SKM-1 (cell line): Measurements from ENCODE around the gene GPRC5D.
A peak's percentile ranks its signal among the peaks of the same experiment; 100 is the strongest.

ENCODE experiments used
- DNase-seq: peaks from one replicate; lab custom pipeline; 2025; ENCODE audit not compliant: unreplicated experiment; lab: John Stamatoyannopoulos, UW

GPRC5D gene

GRCh38 chr12:12952036-12952435 lies at the start of gene GPRC5D:
TSS of gene GPRC5D (minus strand) at chr12:12952170. CDS start at chr12:12950384, 1,786 bp downstream.
- no peak for DNase-seq

DNA sequence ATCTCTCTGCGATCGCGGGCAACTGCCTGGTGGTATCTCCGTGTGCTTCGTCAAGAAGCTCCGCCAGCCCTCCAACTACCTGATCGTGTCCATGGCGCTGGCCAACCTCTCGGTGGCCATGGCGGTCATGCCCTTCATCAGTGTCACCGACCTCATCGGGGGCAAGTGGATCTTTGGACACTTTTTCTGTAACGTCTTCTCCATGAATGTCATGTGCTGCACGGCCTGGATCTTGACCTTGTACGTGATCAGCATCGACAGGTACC lies 49.7 kb upstream of the GPRC5D start:
- DNase-seq: no peak

GRCh38 chr12:13000925-13001774 lies 49.2 kb upstream of the GPRC5D start:
- DNase-seq: no peak

DNA sequence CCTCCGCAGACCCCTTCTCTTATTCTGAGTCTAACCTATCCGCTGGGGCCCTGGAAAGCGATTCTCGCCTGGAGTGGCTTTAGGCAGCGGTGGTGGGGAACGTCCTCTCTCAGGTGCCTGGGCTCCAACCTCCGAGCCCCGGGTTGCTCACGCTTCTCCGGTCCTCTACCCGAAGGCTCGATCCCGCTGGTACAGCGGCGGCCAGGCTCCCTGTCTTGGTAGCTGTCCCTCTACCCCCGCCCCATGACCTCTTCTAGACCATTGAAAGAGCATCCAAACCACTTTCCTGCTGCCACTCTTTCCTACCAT lies 48.6 kb upstream of the GPRC5D start:
- DNase-seq: no peak

- peak; percentile 42 for DNase-seq
Measured at GRCh38 chr12:12999959-13000615, 48.1 kb upstream of the GPRC5D start, which contains the start of gene HEBP1. TSS of gene HEBP1 (minus strand) at chr12:13000265. CDS start at chr12:13000114, 151 bp downstream.

- no peak for DNase-seq
Measured at GRCh38 chr12:12999271-12999958, 47.4 kb upstream of the GPRC5D start.

DNA sequence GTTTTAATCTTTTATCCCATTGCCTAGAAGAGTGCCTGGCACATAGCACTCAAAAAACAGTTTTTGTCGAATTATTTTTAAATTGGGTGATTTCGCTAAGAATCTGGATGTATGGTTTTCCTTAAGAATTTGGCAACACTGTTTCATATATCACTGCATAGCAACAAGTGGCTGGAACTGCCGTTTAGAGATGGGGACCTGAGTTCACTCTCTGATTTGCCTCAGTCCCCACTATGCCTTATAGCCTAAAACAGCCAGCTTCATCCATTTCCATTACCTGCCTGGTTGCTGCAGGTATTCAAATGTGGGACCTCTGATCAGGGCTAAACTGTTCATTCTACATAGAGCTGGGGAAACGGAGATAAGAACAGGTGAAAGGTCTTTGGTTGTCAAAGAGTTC lies 46.3 kb upstream of the GPRC5D start:
- no peak for DNase-seq

DNA sequence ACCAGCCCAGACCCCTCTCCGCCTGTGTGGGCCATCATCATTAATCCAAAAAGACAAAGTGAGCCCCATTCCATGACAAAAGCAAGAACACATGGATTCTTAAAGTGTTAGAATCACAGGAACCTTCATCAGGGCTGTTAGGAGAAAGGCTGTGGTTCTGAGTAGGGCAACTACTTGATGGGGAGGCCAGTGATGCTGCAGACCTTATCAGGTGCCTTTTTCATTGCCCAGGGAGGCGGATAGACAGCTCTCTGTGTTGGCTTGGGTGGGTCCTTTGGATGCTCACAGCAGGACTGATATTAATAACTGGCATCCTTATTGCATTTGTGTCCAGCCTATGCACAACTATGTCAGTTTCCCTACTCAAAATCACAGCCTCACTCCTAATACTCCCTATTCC lies 45.8 kb upstream of the GPRC5D start:
- DNase-seq: no peak

- no peak for DNase-seq
Measured at GRCh38 chr12:12997156-12997555, 45.2 kb upstream of the GPRC5D start.

- DNase-seq: no peak
Measured at GRCh38 chr12:12996209-12996608, 44.2 kb upstream of the GPRC5D start.

- DNase-seq: no peak
Measured at GRCh38 chr12:12995088-12995487, 43.1 kb upstream of the GPRC5D start.

- DNase-seq: no peak
Measured at GRCh38 chr12:12993367-12993766, 41.4 kb upstream of the GPRC5D start.

GRCh38 chr12:12992418-12993130 lies 40.6 kb upstream of the GPRC5D start:
- no peak for DNase-seq

GRCh38 chr12:12990700-12991468 lies 38.9 kb upstream of the GPRC5D start:
- no peak for DNase-seq

DNA sequence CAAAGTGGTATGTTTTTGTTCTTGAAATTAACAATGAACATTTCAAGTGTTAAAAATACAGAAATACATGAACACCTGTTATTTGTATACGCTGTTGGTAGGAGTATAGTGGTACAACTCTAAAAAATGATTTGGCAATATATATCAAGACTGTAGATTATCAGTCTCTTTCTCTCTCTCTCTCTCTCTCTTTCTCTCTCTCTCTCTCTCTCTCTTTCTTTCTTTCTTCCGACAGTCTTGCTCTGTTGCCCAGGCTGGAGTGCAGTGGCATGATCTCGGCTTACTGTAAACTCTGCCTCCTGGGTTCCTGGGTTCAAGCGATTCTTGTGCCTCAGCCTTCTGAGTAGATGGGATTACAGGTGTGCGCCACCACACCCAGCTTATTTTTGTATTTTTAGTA lies 35.5 kb upstream of the GPRC5D start:
- DNase-seq: no peak

DNA sequence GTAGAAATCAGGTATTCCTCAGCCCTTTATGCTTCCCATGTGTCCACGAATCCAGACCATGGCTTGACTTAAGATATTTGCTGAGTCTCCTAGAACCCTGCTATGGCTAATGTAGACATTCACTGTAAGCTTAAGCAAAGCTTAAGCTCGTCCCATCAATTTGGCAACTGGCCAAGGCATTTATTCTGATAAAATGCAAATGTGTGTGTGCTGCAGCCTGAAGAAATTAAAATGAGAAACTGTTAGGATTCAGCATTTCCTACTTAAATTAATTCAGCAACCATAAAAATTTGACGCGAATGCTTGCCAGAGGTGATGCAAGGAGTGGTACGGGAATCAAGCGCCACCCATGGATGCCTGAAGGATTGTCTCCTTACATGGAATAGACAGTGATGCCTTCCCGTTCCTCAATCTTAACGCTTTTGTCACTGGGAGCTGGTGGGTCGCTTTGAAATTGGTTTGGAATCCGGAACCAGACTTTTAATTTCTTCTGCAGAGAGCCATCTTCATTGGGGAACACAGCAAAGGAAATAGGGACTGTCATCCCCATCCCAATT lies 34.9 kb upstream of the GPRC5D start:
- no peak for DNase-seq

DNA sequence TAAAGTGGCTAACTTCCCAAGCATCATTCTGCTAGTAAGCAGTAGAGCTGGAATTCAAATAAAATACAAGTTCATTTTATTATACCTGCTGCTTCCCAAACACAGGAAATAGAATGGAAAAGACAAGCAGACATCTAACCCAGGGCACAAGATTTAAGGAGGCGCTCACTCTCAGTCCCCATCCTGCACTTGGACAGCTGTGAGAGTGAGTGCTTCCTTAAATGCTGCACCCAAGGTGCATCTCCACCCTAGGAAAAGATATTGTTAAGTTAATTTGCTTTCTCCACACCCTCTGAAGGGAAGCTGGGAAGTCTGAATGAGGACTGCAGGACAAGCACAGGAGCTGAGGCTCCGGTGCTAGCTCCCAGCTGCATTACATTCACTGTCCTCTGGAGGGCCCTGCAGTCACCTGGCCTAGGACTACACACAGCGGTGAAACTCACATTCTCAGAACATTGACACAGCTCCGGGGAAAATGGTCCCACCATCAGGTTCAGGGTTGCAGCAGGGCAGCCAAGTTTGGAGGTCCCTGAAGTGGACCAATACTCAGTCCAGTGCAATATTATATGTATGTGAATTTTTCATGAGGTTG lies 33.9 kb upstream of the GPRC5D start:
- DNase-seq: no peak

GRCh38 chr12:12984149-12984548 lies 32.2 kb upstream of the GPRC5D start:
- no peak for DNase-seq

- DNase-seq: no peak
Measured at GRCh38 chr12:12983420-12984035, 31.6 kb upstream of the GPRC5D start.

GRCh38 chr12:12982331-12982730 lies 30.4 kb upstream of the GPRC5D start:
- DNase-seq: no peak
